Measurements from ENCODE around the gene RBL2. TPM values are rescaled to one million over a fixed set of nuclear protein-coding genes. Genes with fewer than 3 reads are reported as not detected.

RBL2 gene
- total and polyA plus RNA-seq, 4 donors: 35.2 to 90.2 (median 79.6) TPM

GRCh38 chr16:53440125-53440524, 5.9 kb downstream of the RBL2 start:
- ATAC-seq (ENCODE audit: low FRiP score) (no peak), DNase-seq (no peak)
- 76 to 82% methylated on average over 5 of the region's 5 CpGs for WGBS, 2 donors
- H3K36me3 ChIP-seq (ENCODE audit: control insufficient read depth in 1 of 2, insufficient read depth in 2 of 2, low read length in 1 of 2): peaks cover 0 to 4% of the 10 kb centered on the region in 2 donors
- no peak overlapping the region for H3K4me3 ChIP-seq (ENCODE audit: low read length in 2 of 2)
- H3K9me3 ChIP-seq (ENCODE audit: control insufficient read depth, low read length): no peaks in the 10 kb centered on the region
- intact Hi-C loops (cut with DNase I): no loop called here
- no peaks in the 10 kb centered on the region for H3K27me3 ChIP-seq (ENCODE audit: control insufficient read depth in 1 of 2, insufficient read depth in 2 of 2, low read length in 1 of 2)
- no peaks in the 10 kb centered on the region for H3K4me1 ChIP-seq (ENCODE audit: control insufficient read depth in 1 of 2, insufficient read depth in 2 of 2, low read length in 2 of 2)
- no peak overlapping the region for H3K27ac ChIP-seq (ENCODE audit: low read depth in 1 of 2, low read length in 2 of 2)

GRCh38 chr16:53445534-53445933, 11.3 kb downstream of the RBL2 start:
- Histone ChIP-seq H3K9me3 (ENCODE audit: control insufficient read depth, low read length) (no peaks in the 10 kb centered on the region), H3K27ac (ENCODE audit: low read depth in 1 of 2, low read length in 2 of 2) (no peak overlapping the region), H3K36me3 (ENCODE audit: control insufficient read depth in 1 of 2, insufficient read depth in 2 of 2, low read length in 1 of 2) (peaks cover 4% of the 10 kb centered on the region in 2 donors), H3K4me1 (ENCODE audit: control insufficient read depth in 1 of 2, insufficient read depth in 2 of 2, low read length in 2 of 2) (no peaks in the 10 kb centered on the region), H3K4me3 (ENCODE audit: low read length in 2 of 2) (no peak overlapping the region), H3K27me3 (ENCODE audit: control insufficient read depth in 1 of 2, insufficient read depth in 2 of 2, low read length in 1 of 2) (no peaks in the 10 kb centered on the region)
- intact Hi-C loops (cut with DNase I): no loop called here
- 96 to 97% methylated on average over 5 of the region's 5 CpGs for WGBS, 2 donors
- DNase-seq: no peak
- ATAC-seq (ENCODE audit: low FRiP score): no peak

- no peak for ATAC-seq (ENCODE audit: low FRiP score)
- Histone ChIP-seq H3K27me3 (ENCODE audit: control insufficient read depth in 1 of 2, insufficient read depth in 2 of 2, low read length in 1 of 2) (no peaks in the 10 kb centered on the region), H3K27ac (ENCODE audit: low read depth in 1 of 2, low read length in 2 of 2) (no peak overlapping the region), H3K4me1 (ENCODE audit: control insufficient read depth in 1 of 2, insufficient read depth in 2 of 2, low read length in 2 of 2) (no peaks in the 10 kb centered on the region), H3K36me3 (ENCODE audit: control insufficient read depth in 1 of 2, insufficient read depth in 2 of 2, low read length in 1 of 2) (peaks cover 2 to 4% of the 10 kb centered on the region in 2 donors), H3K9me3 (ENCODE audit: control insufficient read depth, low read length) (no peaks in the 10 kb centered on the region), H3K4me3 (ENCODE audit: low read length in 2 of 2) (no peak overlapping the region)
- WGBS, 2 donors: 66 to 82% methylated on average over 3 of the region's 3 CpGs
- no peak for DNase-seq
- intact Hi-C loops (cut with DNase I): no loop called here
These were observed 11.8 kb downstream of the RBL2 start for GRCh38 chr16:53446090-53446489.

GRCh38 chr16:53449816-53450517, 15.7 kb downstream of the RBL2 start:
- WGBS, 2 donors: 90 to 92% methylated on average over 4 of the region's 4 CpGs
- intact Hi-C loops (cut with DNase I): no loop called here
- Histone ChIP-seq H3K36me3 (ENCODE audit: control insufficient read depth in 1 of 2, insufficient read depth in 2 of 2, low read length in 1 of 2) (peaks cover 0 to 7% of the 10 kb centered on the region in 2 donors), H3K27me3 (ENCODE audit: control insufficient read depth in 1 of 2, insufficient read depth in 2 of 2, low read length in 1 of 2) (no peaks in the 10 kb centered on the region), H3K4me1 (ENCODE audit: control insufficient read depth in 1 of 2, insufficient read depth in 2 of 2, low read length in 2 of 2) (no peaks in the 10 kb centered on the region), H3K4me3 (ENCODE audit: low read length in 2 of 2) (no peak overlapping the region), H3K27ac (ENCODE audit: low read depth in 1 of 2, low read length in 2 of 2) (no peak overlapping the region), H3K9me3 (ENCODE audit: control insufficient read depth, low read length) (no peaks in the 10 kb centered on the region)
- no peak for ATAC-seq (ENCODE audit: low FRiP score)
- no peak for DNase-seq

- Histone ChIP-seq H3K27ac (ENCODE audit: low read depth in 1 of 2, low read length in 2 of 2) (no peak overlapping the region), H3K4me1 (ENCODE audit: control insufficient read depth in 1 of 2, insufficient read depth in 2 of 2, low read length in 2 of 2) (no peaks in the 10 kb centered on the region), H3K27me3 (ENCODE audit: control insufficient read depth in 1 of 2, insufficient read depth in 2 of 2, low read length in 1 of 2) (no peaks in the 10 kb centered on the region), H3K9me3 (ENCODE audit: control insufficient read depth, low read length) (no peaks in the 10 kb centered on the region), H3K4me3 (ENCODE audit: low read length in 2 of 2) (no peak overlapping the region), H3K36me3 (ENCODE audit: control insufficient read depth in 1 of 2, insufficient read depth in 2 of 2, low read length in 1 of 2) (peaks cover 8 to 10% of the 10 kb centered on the region in 2 donors)
- WGBS, 2 donors: 92 to 95% methylated on average over 5 of the region's 5 CpGs
- no peak for DNase-seq
- ATAC-seq (ENCODE audit: low FRiP score): no peak
- intact Hi-C loops (cut with DNase I): no loop called here
These were observed 19.7 kb downstream of the RBL2 start for GRCh38 chr16:53453928-53454327.

GRCh38 chr16:53456625-53457024, 22.4 kb downstream of the RBL2 start:
- intact Hi-C loops (cut with DNase I): no loop called here
- no peaks in the 10 kb centered on the region for H3K27me3 ChIP-seq (ENCODE audit: control insufficient read depth in 1 of 2, insufficient read depth in 2 of 2, low read length in 1 of 2)

GRCh38 chr16:53457670-53458069, 23.4 kb downstream of the RBL2 start:
- DNase-seq: no peak
- Histone ChIP-seq H3K4me3 (ENCODE audit: low read length in 2 of 2) (no peak overlapping the region), H3K27me3 (ENCODE audit: control insufficient read depth in 1 of 2, insufficient read depth in 2 of 2, low read length in 1 of 2) (no peaks in the 10 kb centered on the region), H3K36me3 (ENCODE audit: control insufficient read depth in 1 of 2, insufficient read depth in 2 of 2, low read length in 1 of 2) (peaks cover 7 to 8% of the 10 kb centered on the region in 2 donors), H3K9me3 (ENCODE audit: control insufficient read depth, low read length) (no peaks in the 10 kb centered on the region), H3K27ac (ENCODE audit: low read depth in 1 of 2, low read length in 2 of 2) (no peak overlapping the region), H3K4me1 (ENCODE audit: control insufficient read depth in 1 of 2, insufficient read depth in 2 of 2, low read length in 2 of 2) (no peaks in the 10 kb centered on the region)
- ATAC-seq (ENCODE audit: low FRiP score): no peak
- 96 to 97% methylated on average over 2 of the region's 2 CpGs for WGBS, 2 donors
- intact Hi-C loops (cut with DNase I): no loop called here

More at GRCh38 chr16:53456625-53457024, 22.4 kb downstream of the RBL2 start:
- Histone ChIP-seq H3K4me1 (ENCODE audit: control insufficient read depth in 1 of 2, insufficient read depth in 2 of 2, low read length in 2 of 2) (no peaks in the 10 kb centered on the region), H3K4me3 (ENCODE audit: low read length in 2 of 2) (no peak overlapping the region), H3K36me3 (ENCODE audit: control insufficient read depth in 1 of 2, insufficient read depth in 2 of 2, low read length in 1 of 2) (peaks cover 8% of the 10 kb centered on the region in 2 donors), H3K27ac (ENCODE audit: low read depth in 1 of 2, low read length in 2 of 2) (no peak overlapping the region), H3K9me3 (ENCODE audit: control insufficient read depth, low read length) (no peaks in the 10 kb centered on the region)
- ATAC-seq (ENCODE audit: low FRiP score) (no peak), DNase-seq (no peak)
- 95 to 98% methylated on average over 2 of the region's 2 CpGs for WGBS, 2 donors

- Histone ChIP-seq H3K4me3 (ENCODE audit: low read length in 2 of 2) (no peak overlapping the region), H3K27ac (ENCODE audit: low read depth in 1 of 2, low read length in 2 of 2) (no peak overlapping the region), H3K4me1 (ENCODE audit: control insufficient read depth in 1 of 2, insufficient read depth in 2 of 2, low read length in 2 of 2) (no peaks in the 10 kb centered on the region), H3K27me3 (ENCODE audit: control insufficient read depth in 1 of 2, insufficient read depth in 2 of 2, low read length in 1 of 2) (no peaks in the 10 kb centered on the region), H3K36me3 (ENCODE audit: control insufficient read depth in 1 of 2, insufficient read depth in 2 of 2, low read length in 1 of 2) (peaks cover 8 to 11% of the 10 kb centered on the region in 2 donors), H3K9me3 (ENCODE audit: control insufficient read depth, low read length) (no peaks in the 10 kb centered on the region)
- no peak for ATAC-seq (ENCODE audit: low FRiP score)
- WGBS, 2 donors: 82 to 90% methylated on average over 8 of the region's 8 CpGs
- no peak for DNase-seq
- intact Hi-C loops (cut with DNase I): no loop called here
These were observed 24.4 kb downstream of the RBL2 start for GRCh38 chr16:53458635-53459034.

GRCh38 chr16:53465606-53466280, 31.5 kb downstream of the RBL2 start:
- intact Hi-C loops (cut with DNase I): no loop called here

More at GRCh38 chr16:53465606-53466280, 31.5 kb downstream of the RBL2 start:
- DNase-seq (no peak), ATAC-seq (ENCODE audit: low FRiP score) (no peak)
- H3K4me3 ChIP-seq (ENCODE audit: low read length in 2 of 2): no peak overlapping the region
- H3K27me3 ChIP-seq (ENCODE audit: control insufficient read depth in 1 of 2, insufficient read depth in 2 of 2, low read length in 1 of 2): no peaks in the 10 kb centered on the region
- no peaks in the 10 kb centered on the region for H3K9me3 ChIP-seq (ENCODE audit: control insufficient read depth, low read length)
- H3K36me3 ChIP-seq (ENCODE audit: control insufficient read depth in 1 of 2, insufficient read depth in 2 of 2, low read length in 1 of 2): peaks cover 4 to 10% of the 10 kb centered on the region in 2 donors
- no peak overlapping the region for H3K27ac ChIP-seq (ENCODE audit: low read depth in 1 of 2, low read length in 2 of 2)
- WGBS, 2 donors: 55 to 57% methylated on average over 6 of the region's 6 CpGs
- H3K4me1 ChIP-seq (ENCODE audit: control insufficient read depth in 1 of 2, insufficient read depth in 2 of 2, low read length in 2 of 2): no peaks in the 10 kb centered on the region

All from aorta (tissue), 5 donors.